ENCODE data around the gene CERT1. TPM values are rescaled to one million over a fixed set of nuclear protein-coding genes. Genes with fewer than 3 reads are reported as not detected.
A peak's percentile ranks its signal among the peaks of the same experiment; 100 is the strongest.

Gene CERT1
- total and polyA plus RNA-seq, 2 donors (not counting 3 experiments of a cell fraction or from before 2014, with no cell fraction given): 8.0 to 21.3 TPM

GRCh38 chr5:75460532-75460931 is 50.9 kb downstream of the CERT1 start:
- CTCF ChIA-PET: no interaction called here
- intact Hi-C loops (cut with micrococcal nuclease): no loop called here
- POLR2A ChIA-PET: no interaction called here

More at GRCh38 chr5:75460532-75460931, 50.9 kb downstream of the CERT1 start:
- no peaks in the 10 kb centered on the region for H3K9me3 ChIP-seq (replicated peaks; ENCODE audit: control insufficient read depth, insufficient read depth, low read length)
- no peak overlapping the region for H3K9ac ChIP-seq (replicated peaks; ENCODE audit: extremely low read depth, insufficient read depth, low read length)
- dilution Hi-C loops (cut with MboI; ENCODE audit: extremely low pct_ligation_motif_present, low sequenced_read_pairs): no loop called here
- H4K20me1 ChIP-seq (replicated peaks; ENCODE audit: control insufficient read depth, extremely low read depth, insufficient read depth, low read length): peaks cover 2% of the 10 kb centered on the region
- H3K4me1 ChIP-seq (ENCODE audit: control insufficient read depth, extremely low read depth, insufficient read depth, low read length): peaks cover 5% of the 10 kb centered on the region
- FAIRE-seq (no peak), DNase-seq (ENCODE audit: low read depth, low spot score) (peak; percentile 15)
- no peaks in the 10 kb centered on the region for H3K36me3 ChIP-seq (ENCODE audit: control insufficient read depth in 2 of 2, extremely low read depth in 1 of 2, insufficient read depth in 2 of 2, low read length in 2 of 2)
- BruUV-seq (replicated peaks): no TSS peak
- TF ChIP-seq EZH2 (IDR thresholded peaks at IDR 0.05; ENCODE audit: borderline replicate concordance, low read depth, low read length, severe bottlenecking): no peak
- no peak for TF ChIP-seq JUN (IDR thresholded peaks at IDR 0.05; ENCODE audit: borderline replicate concordance, insufficient read depth, insufficient read length, low read depth)
- no peak for TF ChIP-seq FOS (IDR thresholded peaks at IDR 0.05; ENCODE audit: borderline replicate concordance, insufficient read depth, low read length)
- no peak for TF ChIP-seq MYC (IDR thresholded peaks at IDR 0.05; ENCODE audit: low read depth, low read length)
- TF ChIP-seq MAX (IDR thresholded peaks at IDR 0.05; ENCODE audit: insufficient read depth, insufficient read length): no peak
- no peak for TF ChIP-seq GATA2 (IDR thresholded peaks at IDR 0.05; ENCODE audit: insufficient read depth, insufficient read length, low read depth, low read length)
- TF ChIP-seq CTCF (IDR thresholded peaks at IDR 0.05; ENCODE audit: extremely low read depth in 1 of 2, insufficient read depth in 1 of 2, low read depth in 1 of 2, low read length in 2 of 2): no peak
- TF ChIP-seq POLR2A (IDR thresholded peaks at IDR 0.05; ENCODE audit: low read depth, low read length): no peak
- no peak for TF ChIP-seq POLR2AphosphoS5 (IDR thresholded peaks at IDR 0.05; ENCODE audit: insufficient read depth, low read depth, low read length)
- no peak overlapping the region for H2AFZ ChIP-seq (ENCODE audit: low read depth, low read length)
- no peaks in the 10 kb centered on the region for H3K9me1 ChIP-seq (replicated peaks; ENCODE audit: control insufficient read depth, extremely low read depth, insufficient read depth, low read length)
- H3K79me2 ChIP-seq (ENCODE audit: control insufficient read depth, insufficient read depth, low read length): peaks cover 17% of the 10 kb centered on the region
- H3K27me3 ChIP-seq (ENCODE audit: control insufficient read depth in 2 of 2, insufficient read depth in 2 of 2, low read length in 2 of 2): no peaks in the 10 kb centered on the region
- H3K4me3 ChIP-seq (replicated peaks in 1 of 3; ENCODE audit: insufficient read depth in 1 of 3, low read depth in 1 of 3, low read length in 3 of 3): no peak overlapping the region
- no peak overlapping the region for H3K27ac ChIP-seq (ENCODE audit: insufficient read depth, low read depth, low read length)
- no peak overlapping the region for H3K4me2 ChIP-seq (ENCODE audit: insufficient read depth, low read length)

Measured in endothelial cell of umbilical vein (primary cell).